Endometrial microvascular endothelial cells (primary cell): ENCODE data around the gene RYR2. TPM values are rescaled to one million over a fixed set of nuclear protein-coding genes. Genes with fewer than 3 reads are reported as not detected.
"Not testable (repeated sequence)": the region's sequence is repeated elsewhere in the genome, so short reads cannot be mapped to it uniquely, and the experiment has no call there.

Experiments used
- in situ Hi-C: cut with HindIII; loops from 2 replicates; pipeline ENCODE4 v1.10.0; 2017; ENCODE audit warnings: low sequenced_read_pairs, low pct_unique_long_range_greater_than_20kb; ENCODE audit errors: inconsistent ontology term
- total RNA-seq: library from RNA; depleted of rRNA; stranded (reverse); fragments of >200 nt; gene quantifications from one replicate; pipeline ENCODE4 v1.2.3, GENCODE V29; 2015; ENCODE audit errors: inconsistent ontology term

RYR2 gene
- total RNA-seq, 1 donor from 2014 or later, result not detected

DNA sequence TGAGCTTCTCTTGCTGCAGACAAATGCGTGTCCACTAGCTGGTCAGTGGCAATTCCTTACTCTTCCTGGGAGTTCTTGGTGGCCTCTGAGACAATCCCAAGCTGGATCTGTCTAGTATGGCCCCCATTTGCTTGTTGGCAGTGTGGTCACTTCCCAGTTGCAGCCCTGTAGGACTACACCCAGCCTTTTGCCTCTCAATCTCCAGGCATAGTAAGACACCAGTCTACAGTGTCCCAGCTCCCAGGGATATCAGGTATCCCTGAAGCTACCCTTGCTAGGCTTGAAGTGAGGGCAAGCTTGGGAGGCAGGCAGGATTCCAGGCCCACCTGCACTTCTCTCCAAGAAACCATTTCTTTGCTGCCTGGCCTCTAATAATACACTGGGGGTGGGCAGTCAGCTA is 316.6 kb downstream of the RYR2 start:
- in situ Hi-C loops, result no loop called here

DNA sequence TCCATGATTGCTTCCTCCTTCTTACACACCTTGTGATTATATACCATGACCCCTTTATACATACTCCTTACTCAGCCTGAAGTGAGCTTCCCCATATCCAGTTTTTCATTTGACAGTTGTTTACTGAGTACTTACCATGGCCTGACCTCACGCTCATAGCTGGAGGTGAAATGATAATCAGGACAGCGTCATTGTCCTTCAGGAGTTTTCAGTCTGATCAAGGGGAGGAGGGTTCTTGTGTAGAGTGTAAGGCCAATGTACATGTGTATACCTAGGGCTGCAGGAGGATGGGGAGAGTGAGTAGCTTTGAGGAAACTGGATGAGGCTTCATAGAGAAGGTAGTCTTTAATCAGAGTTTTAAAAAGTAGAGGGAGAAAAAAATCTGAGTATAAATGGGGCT is 325.8 kb downstream of the RYR2 start:
- in situ Hi-C loops, result no loop called here

DNA sequence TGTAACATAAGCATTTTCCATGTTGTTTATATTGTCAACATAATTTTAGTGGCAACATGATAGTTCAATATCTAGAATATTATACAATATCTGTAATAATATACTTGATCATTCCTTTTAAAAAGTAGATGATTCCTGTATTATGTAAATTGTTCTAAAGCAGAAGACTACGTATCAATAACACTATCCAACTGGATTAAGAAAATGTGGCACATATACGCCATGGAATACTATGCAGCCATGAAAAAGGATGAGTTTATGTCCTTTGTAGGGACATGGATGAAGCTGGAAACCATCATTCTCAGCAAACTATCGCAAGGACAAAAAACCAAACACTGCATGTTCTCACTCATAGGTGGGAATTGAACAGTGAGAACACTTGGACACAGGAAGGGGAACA is 329.5 kb downstream of the RYR2 start:
- in situ Hi-C loops, result not testable (repeated sequence)

DNA sequence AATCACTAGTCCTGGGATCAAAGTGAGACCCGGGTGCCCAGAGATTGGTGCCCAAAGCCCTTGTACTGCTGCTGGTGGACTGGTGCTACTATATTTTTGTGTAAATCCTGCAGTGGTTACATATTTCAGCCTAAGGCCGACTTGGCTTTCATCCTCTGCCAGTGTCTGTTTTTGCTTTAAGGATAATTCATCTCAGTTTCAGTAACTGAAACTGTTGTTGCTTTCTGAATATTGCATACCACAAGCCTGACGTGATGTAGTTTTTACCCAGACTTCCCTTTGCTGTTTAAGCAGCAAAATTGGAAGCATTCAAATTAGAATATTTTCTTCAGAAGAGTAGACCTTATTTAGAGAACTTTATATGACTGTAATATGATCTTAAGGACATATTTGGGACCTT is 341.8 kb downstream of the RYR2 start:
- in situ Hi-C loops, result no loop called here

DNA sequence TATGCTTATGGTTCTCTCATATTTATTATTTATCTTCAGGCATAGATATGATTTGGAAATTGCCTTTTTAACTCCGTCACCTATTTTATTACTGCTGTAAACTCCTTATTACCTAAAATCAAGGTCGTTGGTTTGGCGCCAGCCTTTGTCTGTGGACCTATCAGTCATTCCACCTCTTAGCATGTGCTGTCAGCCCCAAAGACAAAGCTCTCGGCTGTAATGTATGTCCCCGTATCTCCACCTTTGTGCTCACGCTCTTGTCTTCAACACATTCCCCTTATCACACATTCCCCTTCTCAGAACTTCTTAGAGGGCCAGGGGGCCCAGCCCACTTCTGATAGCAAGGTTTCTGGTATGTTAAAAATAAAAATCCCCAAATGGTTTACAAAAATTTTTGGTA is 342.2 kb downstream of the RYR2 start:
- in situ Hi-C loops, result no loop called here

DNA sequence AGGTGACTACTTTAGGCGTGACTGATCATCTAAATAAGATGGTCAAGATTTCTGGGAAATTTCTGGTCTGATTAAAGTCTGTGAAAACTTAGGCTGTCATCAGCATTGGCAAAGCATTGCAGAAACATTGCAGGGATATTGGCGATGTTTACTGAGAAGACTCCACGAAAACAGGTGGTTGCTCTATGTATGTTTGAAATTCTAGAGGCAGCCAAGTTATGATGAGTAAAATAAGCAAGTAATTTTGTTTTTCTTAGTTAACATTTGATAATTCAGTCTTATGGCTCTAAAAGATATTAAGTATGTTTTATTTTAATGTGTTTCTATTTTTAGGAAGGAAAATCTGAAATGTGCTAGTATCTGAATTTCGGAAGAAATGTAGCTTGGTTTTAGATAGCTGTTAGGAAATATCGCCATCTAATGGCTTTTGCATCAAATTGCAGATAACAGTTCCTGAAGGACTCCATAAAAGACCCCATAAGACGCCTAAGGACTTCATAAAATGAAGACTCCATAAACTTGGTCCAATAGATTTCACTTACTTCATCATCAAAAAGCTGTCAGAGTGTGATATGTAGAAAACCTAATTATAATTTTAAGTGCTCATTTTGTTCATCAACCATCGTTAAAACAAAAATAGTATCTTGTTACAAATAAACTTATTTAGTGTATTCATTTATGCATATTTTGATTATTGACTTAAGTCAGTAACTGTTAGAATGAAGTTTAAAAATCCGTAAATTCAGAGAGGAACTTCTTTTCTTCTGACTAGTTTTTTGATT is 344.6 kb downstream of the RYR2 start:
- in situ Hi-C loops, result no loop called here

DNA sequence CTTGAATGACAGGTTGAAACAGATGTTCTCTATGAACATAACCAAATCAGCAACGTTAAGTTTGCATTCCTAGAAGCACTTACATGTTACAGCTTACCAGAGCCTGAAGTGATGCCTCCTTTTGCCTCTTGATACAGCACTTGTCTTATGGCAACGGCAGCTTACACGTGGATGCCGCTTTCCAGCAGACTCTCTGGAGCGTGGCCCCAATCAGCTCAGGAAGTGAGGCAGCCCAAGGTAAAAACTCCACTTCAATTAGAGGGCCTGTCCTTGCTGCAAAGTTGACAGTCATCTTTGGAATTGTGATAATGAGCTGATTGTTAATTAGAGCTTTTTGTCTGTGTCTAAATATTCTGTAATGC is 345.1 kb downstream of the RYR2 start:
- in situ Hi-C loops, result no loop called here

DNA sequence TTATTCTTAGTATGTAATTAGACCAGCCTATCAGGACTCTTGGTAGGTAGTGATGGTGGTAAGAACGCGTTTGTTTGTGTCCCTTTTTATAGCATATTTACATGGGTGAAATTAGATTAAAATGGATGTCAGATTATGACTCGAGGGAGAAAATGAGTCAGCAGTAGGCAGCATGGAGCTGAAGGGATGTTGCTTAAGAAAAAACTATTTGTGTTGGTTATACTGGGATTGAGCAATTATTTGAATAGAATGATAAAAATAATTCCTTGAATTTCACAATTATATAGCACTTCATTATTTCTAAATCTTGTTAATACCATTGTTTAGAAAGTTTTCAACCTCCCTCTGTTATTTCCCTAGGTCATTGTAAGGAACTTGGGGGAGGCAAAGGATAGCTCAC is 348.8 kb downstream of the RYR2 start:
- in situ Hi-C loops, result no loop called here

DNA sequence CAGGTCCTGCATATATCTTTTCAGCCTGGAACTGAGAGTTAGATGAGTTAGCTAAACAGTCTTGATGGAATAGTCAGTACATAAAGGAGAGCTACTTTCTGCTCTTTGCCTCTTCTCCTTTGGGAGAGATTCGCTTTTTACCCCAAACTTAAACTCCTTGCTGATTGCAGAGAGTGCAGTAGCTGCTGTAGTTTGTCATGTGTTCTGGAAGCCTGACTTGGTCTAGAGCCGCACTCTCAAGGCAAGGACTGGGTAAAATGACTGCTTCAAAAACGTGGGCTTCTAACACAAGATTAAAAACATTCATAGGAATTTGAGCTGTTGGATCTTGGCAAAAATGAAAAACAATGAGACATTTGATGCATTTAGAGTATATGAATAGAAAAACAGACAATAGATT is 351.6 kb downstream of the RYR2 start:
- in situ Hi-C loops, result no loop called here

DNA sequence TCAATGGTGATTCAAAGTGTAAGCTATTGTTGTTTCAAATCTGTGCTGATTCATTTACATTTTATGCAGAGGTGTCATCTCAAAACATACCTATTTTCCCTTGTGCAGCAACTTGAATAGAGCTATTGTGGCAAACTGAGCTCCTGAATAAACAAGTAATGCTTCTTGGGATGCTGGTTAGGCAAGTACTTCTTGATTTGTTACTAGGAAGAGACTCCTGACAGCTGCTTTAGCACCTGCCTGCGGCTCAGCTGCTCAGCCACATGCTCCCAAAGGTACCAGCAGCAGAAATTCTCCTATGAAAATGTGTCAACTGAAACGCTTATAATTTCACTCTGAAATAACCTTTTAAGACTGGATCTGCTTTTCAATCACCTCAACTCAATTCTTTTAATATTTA is 352.3 kb downstream of the RYR2 start:
- in situ Hi-C loops, result no loop called here

DNA sequence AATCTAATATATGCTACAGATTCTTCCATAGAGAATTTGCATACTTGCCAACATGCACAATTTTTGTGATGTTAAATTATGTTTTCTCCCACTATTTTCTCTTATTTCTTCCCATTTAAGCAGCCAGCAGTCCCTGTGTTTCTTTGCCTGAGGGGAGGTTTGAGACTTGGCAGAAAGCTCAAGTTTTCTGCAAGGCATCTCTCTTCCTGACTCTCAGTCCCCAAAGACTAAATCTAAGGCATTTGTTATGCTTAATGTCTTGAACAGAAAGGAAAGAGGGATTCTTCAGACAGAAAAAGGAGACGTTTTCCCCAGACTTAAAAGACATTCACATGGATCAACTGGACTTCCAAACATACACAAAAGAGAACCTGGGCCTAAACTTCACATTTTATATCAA is 354.4 kb downstream of the RYR2 start:
- in situ Hi-C loops, result no loop called here

DNA sequence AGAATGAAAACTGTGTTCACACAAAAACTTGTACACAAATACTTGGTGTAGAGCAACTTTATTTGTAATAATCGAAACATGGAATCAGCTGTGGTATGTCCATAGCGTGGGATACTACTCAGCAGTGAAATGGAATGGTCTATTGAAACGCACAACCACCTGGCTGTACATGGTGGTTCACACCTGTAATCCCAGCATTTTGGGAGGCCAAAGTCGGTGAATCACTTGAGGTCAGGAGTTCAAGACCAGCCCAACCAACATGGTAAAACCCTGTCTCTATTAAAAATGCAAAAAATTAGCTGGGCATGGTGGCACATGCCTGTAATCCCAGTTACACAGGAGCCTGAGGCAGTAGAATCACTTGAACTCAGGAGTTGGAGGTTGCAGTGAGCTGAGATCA is 356.8 kb downstream of the RYR2 start:
- in situ Hi-C loops, result no loop called here

DNA sequence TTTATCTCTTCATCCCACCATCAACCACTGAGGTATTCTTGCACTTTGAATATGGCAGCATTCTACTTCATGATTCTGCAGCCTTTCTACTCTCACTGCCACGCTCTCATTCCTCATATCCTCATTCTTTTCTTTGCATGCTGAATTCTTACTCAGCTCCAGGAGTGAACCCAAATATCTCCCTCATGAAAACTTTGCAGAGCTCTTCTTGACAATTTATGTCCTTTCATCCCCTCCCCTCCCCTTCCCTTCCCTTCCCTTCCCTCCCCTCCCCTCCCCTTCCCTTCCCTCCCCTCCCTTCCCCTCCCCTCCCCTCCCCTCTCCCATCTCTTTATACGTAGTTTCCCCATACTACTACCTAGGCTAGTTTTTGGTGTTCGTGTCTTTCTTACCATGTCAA is 363.9 kb downstream of the RYR2 start:
- in situ Hi-C loops, result no loop called here

DNA sequence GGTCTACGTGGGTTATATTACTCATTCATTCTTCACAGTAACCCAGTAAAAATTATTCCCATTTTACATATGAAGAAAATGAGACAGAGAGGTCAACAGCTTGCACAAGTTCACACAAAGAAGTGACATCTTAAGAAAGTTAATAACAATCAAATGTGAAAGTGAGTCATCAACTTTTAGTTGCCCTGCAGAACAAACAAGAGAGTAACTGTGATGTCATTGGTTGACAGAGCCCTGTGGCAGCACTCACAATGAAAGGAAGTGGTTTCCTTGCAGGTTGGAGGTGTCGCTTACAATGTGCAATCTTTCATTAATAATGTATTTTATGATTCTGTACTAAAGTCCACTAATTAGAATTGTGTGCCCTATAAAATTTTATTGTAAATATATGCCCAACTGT is 369.6 kb downstream of the RYR2 start:
- in situ Hi-C loops, result no loop called here

DNA sequence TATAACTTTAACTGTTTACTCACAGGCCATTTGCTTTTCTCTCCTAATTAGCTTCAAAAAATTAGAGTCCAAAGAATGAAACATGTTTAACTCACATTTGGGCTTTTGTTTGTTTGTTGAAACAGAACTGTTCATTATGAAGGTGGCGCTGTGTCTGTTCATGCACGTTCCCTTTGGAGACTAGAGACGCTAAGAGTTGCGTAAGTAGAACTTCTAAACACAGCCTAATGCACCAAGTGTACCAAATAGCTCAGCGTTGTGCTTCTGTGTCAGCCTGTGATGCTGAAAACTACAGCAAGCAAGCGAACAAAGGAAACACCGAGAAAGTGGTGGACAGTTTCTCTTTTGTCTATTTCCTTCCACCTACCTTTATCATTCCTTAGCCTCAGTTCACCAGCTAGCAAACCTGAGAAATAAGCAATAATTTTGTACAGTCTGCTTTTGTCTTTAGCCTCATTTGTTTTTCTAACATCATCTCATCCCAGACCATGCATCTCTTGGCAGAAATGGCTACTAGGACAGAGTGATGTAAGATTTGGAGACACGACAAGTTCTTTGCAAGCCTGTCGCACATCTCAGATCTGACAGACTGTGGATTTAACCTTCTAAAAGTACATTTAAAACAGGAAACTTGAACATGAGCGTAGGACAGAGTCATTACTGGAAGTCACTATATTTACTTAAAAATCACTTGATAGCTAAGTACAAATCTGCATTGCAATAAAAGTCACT is 375.1 kb downstream of the RYR2 start:
- in situ Hi-C loops, result no loop called here

DNA sequence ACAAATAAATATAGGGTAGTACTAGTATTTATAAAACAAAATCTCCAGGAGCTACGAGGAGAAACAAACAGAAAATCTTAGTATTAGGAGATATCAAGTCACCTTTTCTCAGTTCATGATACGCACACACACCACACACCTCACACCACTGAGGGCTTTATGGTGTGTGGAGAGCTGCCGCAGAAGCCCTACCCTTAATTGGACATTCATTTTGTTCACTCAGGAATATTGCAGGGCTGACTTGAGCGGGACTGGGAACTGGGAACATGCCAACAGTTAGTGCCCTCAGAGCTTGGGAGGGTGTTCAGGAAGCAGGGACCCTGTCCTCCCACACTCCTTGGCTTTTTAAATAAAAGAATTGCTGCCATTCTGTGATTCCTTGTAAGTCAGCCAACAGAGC is 386.8 kb downstream of the RYR2 start:
- in situ Hi-C loops, result no loop called here

DNA sequence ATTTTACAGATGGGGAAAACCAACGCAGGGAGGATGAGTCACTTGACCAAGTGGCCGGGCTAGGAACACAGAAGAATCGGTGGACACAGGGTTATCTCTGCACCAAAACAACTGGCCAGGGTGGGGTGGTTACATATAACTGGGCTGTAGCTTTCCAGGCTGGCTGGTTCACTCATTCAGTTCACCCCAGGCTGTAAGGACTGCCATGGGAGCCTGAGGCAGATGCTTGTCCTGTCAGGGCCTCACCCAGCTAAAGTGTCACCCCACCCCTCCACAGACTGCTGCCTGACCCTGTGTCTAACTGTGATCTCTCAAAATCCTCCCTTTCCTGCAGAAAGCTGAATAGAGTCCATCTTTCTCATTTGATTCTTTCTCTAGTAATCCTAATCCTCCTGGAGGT is 387.3 kb downstream of the RYR2 start:
- in situ Hi-C loops, result no loop called here

DNA sequence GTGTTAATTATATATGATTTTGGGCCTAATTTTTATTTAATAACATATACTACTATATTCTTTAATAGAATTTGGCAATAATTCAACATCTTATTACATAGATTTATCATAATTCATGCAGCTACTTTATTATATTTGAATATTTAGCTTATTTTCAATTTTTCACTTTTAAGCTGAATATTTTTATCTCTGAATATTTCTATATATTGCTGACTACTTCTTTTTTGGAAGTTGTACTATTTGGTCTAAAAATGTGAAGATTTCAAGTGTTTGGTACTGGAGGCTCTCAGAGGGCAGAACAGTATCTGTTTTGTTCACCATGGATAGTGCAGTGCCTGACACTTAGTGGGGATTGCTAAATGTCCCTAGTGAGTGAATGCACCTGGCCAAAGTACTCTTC is 389.5 kb downstream of the RYR2 start:
- in situ Hi-C loops, result no loop called here

DNA sequence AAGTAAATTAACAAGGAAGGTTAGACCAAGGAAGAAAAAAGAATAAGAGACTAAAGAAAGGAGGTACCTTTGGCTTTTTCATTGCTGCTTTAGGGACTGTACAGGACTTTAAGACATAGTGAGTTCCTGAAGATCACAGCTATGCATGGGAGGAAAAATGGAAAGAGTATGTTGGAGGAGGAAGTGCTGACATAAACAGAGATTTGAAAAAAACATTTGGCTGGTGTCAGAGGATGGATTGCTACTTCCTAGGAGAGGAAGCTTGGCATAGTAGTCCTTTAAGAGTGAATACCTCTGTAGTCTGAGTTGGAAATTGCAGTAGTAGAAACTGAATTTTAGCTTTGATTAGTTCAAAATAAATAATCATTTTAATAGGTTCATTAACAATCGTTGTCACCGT is 398.4 kb downstream of the RYR2 start:
- in situ Hi-C loops, result no loop called here

DNA sequence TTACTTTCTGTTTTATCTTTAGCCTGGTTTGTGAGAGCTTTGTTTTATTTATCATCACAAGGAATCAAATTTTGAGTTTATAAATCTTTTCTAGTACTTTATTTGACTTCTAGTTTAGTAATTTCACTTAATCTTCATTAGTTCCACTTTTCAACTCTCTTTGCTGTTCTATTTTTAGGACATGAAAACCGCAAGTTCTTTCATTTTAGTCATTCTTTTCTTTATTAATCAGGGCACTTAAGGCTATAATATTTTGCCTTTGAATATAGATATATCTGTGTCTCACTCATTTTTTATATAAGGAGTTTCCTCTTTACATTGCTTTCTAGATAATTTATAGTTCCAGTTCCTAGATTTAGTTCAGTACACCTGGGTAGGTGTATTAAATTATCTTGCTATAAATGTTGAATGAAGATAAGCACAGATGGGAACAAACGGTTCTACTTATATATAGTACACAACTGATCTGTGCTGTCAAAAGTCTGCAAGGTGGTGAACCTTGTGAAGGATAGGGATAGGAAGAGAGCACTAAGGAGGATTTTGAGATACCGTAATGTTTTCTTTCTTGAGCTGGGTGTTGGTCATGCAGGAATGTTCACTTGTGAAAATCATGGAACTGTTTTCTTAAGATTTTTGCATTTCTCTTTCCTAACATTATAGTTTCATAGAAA is 402.3 kb downstream of the RYR2 start:
- in situ Hi-C loops, result no loop called here
